Activated B cell treated with CpG ODN at 0.5 μM for 24 hours (primary cell): ENCODE data around the gene INHBC. TPM values are rescaled to one million over a fixed set of nuclear protein-coding genes. Genes with fewer than 3 reads are reported as not detected.

Source experiments
- ATAC-seq: fragments of 200-7000 bp; cut with Tn5 transposase; one replicate; pipeline ENCODE4 v1.10.0; 2021; ENCODE audit warnings: low read depth, mild to moderate bottlenecking, moderate library complexity
- CTCF ChIA-PET: fragments of 350-600 bp; sonication (Branson Sonifier 250); formaldehyde crosslinking; loops from one replicate; lab custom pipeline; 2021; ENCODE audit warnings: antibody characterized with exemption; lab: Charles Lee
- POLR2A ChIA-PET: fragments of 350-600 bp; sonication (Branson Sonifier 250); formaldehyde crosslinking; loops from one replicate; lab custom pipeline; 2021; ENCODE audit warnings: antibody characterized with exemption; lab: Charles Lee
- DNase-seq: peaks from one replicate; pipeline ENCODE4 v3.0.0; 2022
- H3K27ac Mint-ChIP-seq: one replicate; pipeline ENCODE4 v1.8.0; 2020; ENCODE audit warnings: mixed read lengths
- H3K27me3 Mint-ChIP-seq: one replicate; pipeline ENCODE4 v1.8.0; 2021; ENCODE audit warnings: mixed read lengths
- H3K36me3 Mint-ChIP-seq: one replicate; pipeline ENCODE4 v1.8.0; 2021; ENCODE audit warnings: low read depth, mixed read lengths
- H3K4me1 Mint-ChIP-seq: one replicate; pipeline ENCODE4 v1.8.0; 2021; ENCODE audit warnings: mixed read lengths
- H3K4me3 Mint-ChIP-seq: one replicate; pipeline ENCODE4 v1.8.0; 2020; ENCODE audit warnings: mild to moderate bottlenecking, mixed read lengths
- H3K9me3 Mint-ChIP-seq: one replicate; pipeline ENCODE4 v1.8.0; 2020; ENCODE audit warnings: mixed read lengths
- CTCF ChIP-seq: fragments of 200-600 bp; IDR thresholded peaks from one replicate; pipeline ENCODE4 v1.8.0; 2022; ENCODE audit warnings: antibody characterized with exemption, mild to moderate bottlenecking
- intact Hi-C: fragments of 100-400 bp; cut with micrococcal nuclease; formaldehyde crosslinking; loops from one replicate; pipeline ENCODE4 v1.15.1; 2024
- total RNA-seq: library from RNA; stranded (reverse); gene quantifications from 2 replicates; pipeline ENCODE4 v1.2.3, GENCODE V29; 2022

The INHBC gene, protein sequence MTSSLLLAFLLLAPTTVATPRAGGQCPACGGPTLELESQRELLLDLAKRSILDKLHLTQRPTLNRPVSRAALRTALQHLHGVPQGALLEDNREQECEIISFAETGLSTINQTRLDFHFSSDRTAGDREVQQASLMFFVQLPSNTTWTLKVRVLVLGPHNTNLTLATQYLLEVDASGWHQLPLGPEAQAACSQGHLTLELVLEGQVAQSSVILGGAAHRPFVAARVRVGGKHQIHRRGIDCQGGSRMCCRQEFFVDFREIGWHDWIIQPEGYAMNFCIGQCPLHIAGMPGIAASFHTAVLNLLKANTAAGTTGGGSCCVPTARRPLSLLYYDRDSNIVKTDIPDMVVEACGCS
- total RNA-seq, result 0.10 TPM in 1 of 2 replicates, not detected in the other

GRCh38 chr12:57434517-57435223, at the start of gene INHBC:
TSS of gene INHBC (plus strand) at chr12:57434784. CDS start at chr12:57434887, 103 bp downstream.
- Mint-ChIP-seq H3K4me3 (no peak within 1 kb of the TSS), H3K9me3 (no peaks in the 10 kb centered on the region), H3K36me3 (peaks cover 7% of the 10 kb centered on the region), H3K4me1 (peaks cover 16% of the 10 kb centered on the region), H3K27ac (no peak within 1 kb of the TSS), H3K27me3 (no peaks in the 10 kb centered on the region)
- POLR2A ChIA-PET, result no interaction called here
- CTCF ChIA-PET, result interaction anchor here (2.2 to 3.5 kb wide), 2 partner anchors 18 to 20 kb away, joined by 5 to 16 read pairs; partner anchors contain the start of gene INHBE
- intact Hi-C loops, result loop anchor here (10.0 kb wide), 1 partner anchor 750 kb away; the partner anchor contains the start of gene PTGES3
- DNase-seq (no peak), ATAC-seq (no peak)
- TF ChIP-seq CTCF, result no peak

GRCh38 chr12:57385586-57385985, 49.0 kb upstream of the INHBC start:
- ChIA-PET POLR2A (no interaction called here), CTCF (interaction anchor here (0.6 kb wide), 1 partner anchor 14 kb away, joined by 3 read pairs; no protein-coding TSS in a partner anchor)
- no peak overlapping the region for H3K4me3 Mint-ChIP-seq
- intact Hi-C loops, result no loop called here
- peaks cover under 1% of the 10 kb centered on the region for H3K4me1 Mint-ChIP-seq
- H3K27ac Mint-ChIP-seq, result no peak overlapping the region
- H3K36me3 Mint-ChIP-seq, result peaks cover 42% of the 10 kb centered on the region
- TF ChIP-seq CTCF, result no peak
- no peaks in the 10 kb centered on the region for H3K27me3 Mint-ChIP-seq
- no peaks in the 10 kb centered on the region for H3K9me3 Mint-ChIP-seq
- DNase-seq (no peak), ATAC-seq (no peak)

DNA sequence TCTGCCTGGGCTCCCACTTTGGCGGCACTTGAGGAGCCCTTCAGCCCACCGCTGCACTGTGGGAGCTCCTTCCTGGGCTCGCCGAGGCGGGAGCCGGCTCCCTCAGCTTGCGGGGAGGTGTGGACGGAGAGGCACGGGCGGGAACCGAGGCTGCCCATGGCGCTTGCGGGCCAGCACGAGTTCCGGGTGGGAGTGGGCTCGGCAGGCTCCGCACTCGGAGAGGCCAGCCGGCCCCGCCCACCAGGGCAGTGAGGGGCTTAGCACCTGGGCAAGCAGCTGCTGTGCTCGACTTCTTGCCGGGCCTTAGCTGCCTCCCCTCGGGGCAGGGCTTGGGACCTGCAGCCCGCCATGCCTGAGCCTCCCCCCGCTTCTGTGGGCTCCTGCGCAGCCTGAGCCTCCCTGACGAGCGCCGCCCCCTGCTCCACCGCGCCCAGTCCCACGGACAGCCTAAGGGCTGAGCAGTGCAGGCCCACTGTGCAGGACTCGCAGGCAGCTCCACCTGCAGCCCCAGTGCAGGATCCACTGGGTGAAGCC, 48.3 kb upstream of the INHBC start:
- no peak for DNase-seq
- no peak overlapping the region for H3K4me3 Mint-ChIP-seq
- H3K9me3 Mint-ChIP-seq, result no peaks in the 10 kb centered on the region
- ChIA-PET CTCF (interaction anchor here (0.6 kb wide), 1 partner anchor 13 kb away, joined by 3 read pairs; no protein-coding TSS in a partner anchor), POLR2A (no interaction called here)
- no peaks in the 10 kb centered on the region for H3K4me1 Mint-ChIP-seq
- no peaks in the 10 kb centered on the region for H3K27me3 Mint-ChIP-seq
- H3K36me3 Mint-ChIP-seq, result peaks cover 41% of the 10 kb centered on the region
- no peak overlapping the region for H3K27ac Mint-ChIP-seq
- ATAC-seq, result no peak
- TF ChIP-seq CTCF, result no peak
- intact Hi-C loops, result no loop called here

GRCh38 chr12:57388425-57388824, 46.2 kb upstream of the INHBC start:
- intact Hi-C loops, result no loop called here
- Mint-ChIP-seq H3K4me3 (no peak overlapping the region), H3K27ac (no peak overlapping the region), H3K4me1 (no peaks in the 10 kb centered on the region), H3K9me3 (no peaks in the 10 kb centered on the region), H3K27me3 (no peaks in the 10 kb centered on the region), H3K36me3 (peaks cover 57% of the 10 kb centered on the region)
- POLR2A ChIA-PET, result interaction anchor here (1.1 kb wide), 1 partner anchor 42 kb away, joined by 3 read pairs; no protein-coding TSS in a partner anchor
- CTCF ChIA-PET, result no interaction called here
- ATAC-seq (no peak), DNase-seq (no peak)
- TF ChIP-seq CTCF, result no peak

DNA sequence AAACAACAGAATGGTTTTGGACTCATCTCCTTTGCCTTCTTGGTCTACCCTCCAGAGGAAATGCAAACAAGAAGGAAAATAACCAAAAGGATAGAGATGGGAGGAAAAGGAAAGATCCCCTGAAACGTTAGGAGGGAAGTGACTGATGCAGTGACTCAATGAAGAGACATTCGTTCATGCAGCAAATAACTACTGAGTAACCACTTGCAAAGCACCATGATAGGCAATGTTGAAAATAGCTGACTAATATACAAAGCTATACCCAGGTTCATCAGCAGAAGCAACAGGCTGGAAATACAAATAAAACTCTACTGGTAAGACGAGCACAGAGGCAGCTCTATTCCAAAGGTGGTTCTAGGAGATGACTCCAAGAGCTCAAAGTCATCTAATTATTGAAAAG, 45.6 kb upstream of the INHBC start:
- H3K4me1 Mint-ChIP-seq, result no peaks in the 10 kb centered on the region
- H3K27ac Mint-ChIP-seq, result no peak overlapping the region
- no peak for DNase-seq
- intact Hi-C loops, result no loop called here
- ATAC-seq, result no peak
- CTCF ChIA-PET, result no interaction called here
- no peaks in the 10 kb centered on the region for H3K27me3 Mint-ChIP-seq
- H3K4me3 Mint-ChIP-seq, result no peak overlapping the region
- no peaks in the 10 kb centered on the region for H3K9me3 Mint-ChIP-seq
- POLR2A ChIA-PET, result no interaction called here
- TF ChIP-seq CTCF, result no peak
- peaks cover 60% of the 10 kb centered on the region for H3K36me3 Mint-ChIP-seq
